GM19035 (cell line): ENCODE data around the gene TIMP4.

Experiments
- ATAC-seq: cut with Tn5 transposase; IDR thresholded peaks from one replicate; pipeline ENCODE4 v1.9.1; 2021; ENCODE audit not compliant: unreplicated experiment

The TIMP4 gene

GRCh38 chr3:12186046-12186445, 27.3 kb upstream of the TIMP4 start:
- no peak for ATAC-seq

GRCh38 chr3:12185172-12185710, 26.5 kb upstream of the TIMP4 start:
- no peak for ATAC-seq

GRCh38 chr3:12184541-12184940, 25.8 kb upstream of the TIMP4 start:
- ATAC-seq, result no peak

- no peak for ATAC-seq
These were observed 24.2 kb upstream of the TIMP4 start for GRCh38 chr3:12182687-12183441.

- ATAC-seq, result no peak
These were observed 23.1 kb upstream of the TIMP4 start for GRCh38 chr3:12181806-12182205.

GRCh38 chr3:12181301-12181700, 22.6 kb upstream of the TIMP4 start:
- no peak for ATAC-seq

- ATAC-seq, result no peak
These were observed 21.9 kb upstream of the TIMP4 start for GRCh38 chr3:12180631-12181030.

- ATAC-seq, result no peak
These were observed 21.5 kb upstream of the TIMP4 start for GRCh38 chr3:12180218-12180617.

GRCh38 chr3:12179441-12179840, 20.7 kb upstream of the TIMP4 start:
- ATAC-seq, result no peak

- no peak for ATAC-seq
These were observed 19.5 kb upstream of the TIMP4 start for GRCh38 chr3:12178091-12178820.

- ATAC-seq, result no peak
These were observed 18.4 kb upstream of the TIMP4 start for GRCh38 chr3:12177126-12177525.

- ATAC-seq, result no peak
These were observed 17.2 kb upstream of the TIMP4 start for GRCh38 chr3:12175844-12176453.

GRCh38 chr3:12175137-12175593, 16.5 kb upstream of the TIMP4 start:
- ATAC-seq, result no peak

GRCh38 chr3:12170207-12170606, 11.5 kb upstream of the TIMP4 start:
- no peak for ATAC-seq

GRCh38 chr3:12165909-12166308, 7.2 kb upstream of the TIMP4 start:
- no peak for ATAC-seq

GRCh38 chr3:12159227-12159601, 502 bp upstream of the TIMP4 start:
- no peak for ATAC-seq

GRCh38 chr3:12157026-12157425, 1.7 kb downstream of the TIMP4 start:
- ATAC-seq, result no peak

GRCh38 chr3:12155828-12156227, 2.9 kb downstream of the TIMP4 start:
- no peak for ATAC-seq

- no peak for ATAC-seq
These were observed 3.4 kb downstream of the TIMP4 start for GRCh38 chr3:12155264-12155663.

GRCh38 chr3:12154151-12154550, 4.6 kb downstream of the TIMP4 start:
- no peak for ATAC-seq

- ATAC-seq, result no peak
These were observed 8.6 kb downstream of the TIMP4 start for GRCh38 chr3:12150112-12150511.

GRCh38 chr3:12149029-12149428, 9.7 kb downstream of the TIMP4 start:
- ATAC-seq, result no peak
